Putamen (tissue), 1 donor: ENCODE measurements around the gene IMPDH2.

ENCODE experiments used
- DNase-seq: peaks from one replicate; pipeline ENCODE4 v3.0.0-alpha.2; 2016; ENCODE audit warnings: low spot score

IMPDH2 gene

DNA sequence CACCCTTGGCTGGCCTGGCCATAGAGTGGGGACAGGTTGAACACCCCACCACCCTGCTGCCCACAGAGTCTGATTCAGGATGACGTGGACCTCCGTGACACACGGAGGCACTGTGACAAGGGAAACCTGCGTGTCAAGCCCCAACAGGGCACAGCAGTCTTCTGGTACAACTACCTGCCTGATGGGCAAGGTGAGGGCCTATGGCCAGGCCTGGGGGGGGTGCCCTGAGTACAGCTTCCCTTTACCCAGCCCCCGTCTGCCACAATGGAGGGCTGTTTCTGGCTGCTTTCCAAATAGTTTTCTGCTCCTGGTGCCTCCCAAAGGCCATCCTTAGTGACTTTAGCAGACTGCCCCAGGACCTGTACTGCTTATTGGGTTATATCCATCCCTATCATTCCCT, 23.2 kb downstream of the IMPDH2 start:
- no peak for DNase-seq

DNA sequence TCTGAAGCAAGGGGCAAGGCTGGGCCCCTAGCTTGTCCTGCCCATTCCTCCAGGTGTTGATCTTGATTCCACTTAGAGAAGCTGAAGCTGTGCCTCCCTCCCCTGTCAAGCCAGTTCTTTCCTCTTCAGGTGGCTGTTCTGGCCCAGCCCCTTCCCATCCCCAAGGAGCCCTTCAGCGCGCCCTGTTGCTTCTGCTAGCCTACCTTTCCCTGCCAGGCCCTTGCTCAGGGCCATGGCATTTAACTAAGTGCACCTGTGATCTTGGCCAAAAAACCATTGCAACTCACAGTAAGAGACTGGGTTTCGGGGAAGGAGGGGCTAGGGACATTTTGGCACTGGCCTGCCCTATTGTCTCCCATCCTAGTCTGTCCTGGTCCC, 23.9 kb downstream of the IMPDH2 start:
- DNase-seq = no peak

DNA sequence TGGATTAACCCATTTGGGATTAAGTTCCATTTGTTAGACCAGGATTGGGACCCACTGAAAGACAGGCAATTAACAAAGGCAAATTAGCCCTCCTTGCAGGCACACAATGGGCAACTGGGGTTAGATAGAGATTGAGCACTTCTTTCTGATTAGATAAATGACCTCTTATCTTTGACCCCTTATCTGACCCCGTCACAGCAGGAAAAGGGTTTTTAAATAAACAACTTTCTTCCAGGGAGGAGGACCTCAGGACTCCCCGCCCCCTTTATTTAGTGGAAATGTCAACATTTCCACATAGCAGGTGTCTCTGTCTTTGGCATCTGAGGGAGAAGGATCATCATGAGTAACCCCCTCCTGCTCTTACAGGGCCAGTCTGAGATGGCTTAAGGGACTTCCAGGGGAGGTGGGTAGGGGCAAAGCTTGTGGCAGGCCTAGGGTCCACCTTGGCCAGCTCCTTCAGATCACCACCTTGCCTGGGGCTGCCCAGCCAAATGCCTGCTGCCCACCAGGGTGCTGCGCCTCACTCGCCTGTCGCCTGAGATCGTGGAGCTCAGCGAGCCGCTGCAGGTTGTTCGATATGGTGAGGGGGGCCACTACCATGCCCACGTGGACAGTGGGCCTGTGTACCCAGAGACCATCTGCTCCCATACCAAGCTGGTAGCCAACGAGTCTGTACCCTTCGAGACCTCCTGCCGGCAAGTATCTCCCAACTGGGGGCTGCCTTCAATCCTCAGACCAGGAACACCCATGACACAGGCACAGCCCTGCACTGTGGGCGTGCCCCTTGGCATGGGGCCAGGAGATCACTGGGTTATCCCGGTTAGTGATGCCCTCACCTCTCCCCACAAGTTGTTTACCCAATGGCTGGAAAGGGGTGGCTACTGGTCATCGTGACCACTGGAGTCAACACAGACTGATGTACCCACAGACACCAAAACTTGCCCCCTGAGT, 24.6 kb downstream of the IMPDH2 start:
- DNase-seq = no peak

DNA sequence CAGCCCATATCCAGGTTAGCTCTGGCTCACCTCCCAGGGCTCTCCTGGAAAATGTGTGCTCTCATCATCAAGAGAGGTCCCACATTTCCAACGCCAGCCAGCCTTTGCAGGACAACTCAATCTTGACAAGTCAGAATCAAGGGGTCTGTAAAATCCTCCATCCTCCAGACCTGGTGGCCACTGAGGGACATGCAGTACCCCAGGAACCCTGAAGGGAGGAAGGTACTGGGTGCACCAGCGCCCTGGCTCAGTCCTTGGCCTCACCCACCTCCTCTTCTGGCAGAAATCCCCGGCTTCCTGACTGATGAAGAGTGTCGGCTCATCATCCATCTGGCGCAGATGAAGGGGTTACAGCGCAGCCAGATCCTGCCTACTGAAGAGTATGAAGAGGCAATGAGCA, 28.0 kb downstream of the IMPDH2 start:
- no peak for DNase-seq

DNA sequence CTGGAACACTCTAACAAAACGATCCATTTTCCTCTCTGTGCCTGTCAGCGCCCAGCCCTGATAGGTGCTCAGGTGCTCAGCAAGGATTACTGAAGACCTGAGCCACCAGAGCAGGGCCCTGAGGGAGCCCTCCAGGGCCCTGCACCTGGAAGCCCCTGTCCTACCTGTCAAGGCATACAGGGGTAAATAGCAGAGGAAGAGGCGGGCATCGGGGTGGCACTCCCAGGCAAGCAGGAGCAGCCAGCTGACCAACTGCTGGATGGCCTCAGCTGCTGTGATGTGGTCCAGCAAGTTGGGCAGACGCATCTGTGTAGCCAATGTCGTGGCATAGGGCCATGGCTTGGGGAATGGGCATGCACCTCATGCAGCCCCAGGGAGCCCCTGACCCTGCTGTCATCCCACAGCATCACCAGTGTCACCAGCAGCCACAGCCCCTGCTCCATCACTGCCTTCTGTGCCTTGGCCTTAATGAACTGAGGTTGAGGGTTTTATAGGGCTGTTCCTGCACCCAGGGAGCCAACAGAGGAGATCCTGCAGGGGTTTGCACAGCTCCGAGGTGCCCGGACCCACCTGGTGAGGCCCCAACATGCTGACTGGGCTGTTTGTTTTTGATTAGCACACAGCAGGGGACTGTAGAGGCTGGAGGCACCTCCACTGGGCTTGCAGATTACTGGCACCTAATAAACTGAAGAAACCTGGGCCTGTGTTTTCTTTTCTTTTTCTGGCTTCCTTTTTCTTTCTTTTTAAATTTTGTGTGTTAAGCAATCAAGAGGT, 29.9 kb downstream of the IMPDH2 start:
- no peak for DNase-seq

DNA sequence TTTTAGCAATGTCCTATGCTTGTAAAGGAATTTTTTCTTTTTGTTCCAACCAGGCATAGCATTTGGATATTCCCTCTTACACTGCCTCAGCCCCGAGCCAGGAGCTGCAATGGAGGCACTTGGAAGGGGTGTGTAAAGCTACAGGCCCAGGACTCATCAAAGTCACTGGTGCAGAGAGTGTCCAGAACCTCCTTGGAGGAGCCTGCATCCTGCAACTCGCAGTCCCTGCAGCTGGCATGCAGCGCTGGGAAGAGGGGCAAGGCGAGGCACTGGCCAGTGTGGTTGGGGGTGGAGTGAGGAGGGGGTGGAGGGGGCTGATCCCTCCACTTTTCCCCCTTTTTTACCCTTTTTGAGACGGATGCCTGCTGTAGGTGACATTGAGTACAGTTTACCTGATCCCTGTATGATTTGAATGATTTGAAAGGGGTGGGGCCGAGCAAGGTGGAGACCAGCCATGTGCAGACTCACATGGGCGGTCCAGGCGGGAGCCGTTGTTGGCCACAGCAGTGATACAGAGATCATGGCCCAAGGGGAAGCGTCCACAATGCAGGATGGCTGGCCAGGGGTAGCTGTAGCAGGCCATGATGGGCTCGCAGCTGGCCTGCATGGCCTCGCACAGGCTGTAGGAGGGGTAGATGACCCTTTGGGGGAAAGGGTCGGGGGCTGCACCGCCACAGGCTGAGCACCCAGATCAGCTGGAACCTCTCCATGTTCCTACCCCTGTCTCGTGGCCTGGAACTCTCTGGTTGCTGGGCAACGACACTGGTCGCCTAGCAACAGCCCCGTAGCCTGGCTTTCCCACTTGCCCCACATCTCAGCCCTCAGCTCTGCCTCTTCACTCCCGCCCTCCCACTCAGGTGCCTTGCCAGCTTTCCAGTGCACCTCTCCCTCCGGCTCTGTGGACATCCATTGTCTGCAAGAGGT, 31.2 kb downstream of the IMPDH2 start:
- DNase-seq = no peak

DNA sequence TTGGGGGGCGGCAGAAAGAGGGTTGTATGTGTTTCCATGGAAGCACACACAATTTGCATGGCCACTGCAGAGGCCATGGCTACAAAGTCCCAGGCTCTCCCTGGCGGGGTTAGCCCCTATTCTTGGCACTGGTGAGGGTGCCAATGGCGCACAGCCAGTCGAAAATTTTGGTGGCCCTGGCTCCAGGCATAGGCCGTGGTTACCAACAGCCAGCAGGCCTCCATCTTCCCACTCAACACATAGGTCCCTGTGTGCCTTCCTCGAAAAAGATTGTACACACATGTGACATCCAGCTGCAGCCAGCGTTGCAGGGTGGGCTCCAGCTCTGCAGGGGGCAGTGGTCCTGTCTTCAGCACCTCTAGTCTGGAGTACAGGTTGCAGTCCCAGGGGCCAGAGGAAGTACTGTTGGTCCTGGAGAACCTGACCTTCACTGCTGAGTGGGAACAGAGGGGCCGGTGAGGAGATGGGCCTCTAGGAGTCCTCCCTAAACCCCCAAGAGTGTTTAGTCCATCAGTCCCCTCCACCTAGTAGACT, 32.0 kb downstream of the IMPDH2 start:
- no peak for DNase-seq

DNA sequence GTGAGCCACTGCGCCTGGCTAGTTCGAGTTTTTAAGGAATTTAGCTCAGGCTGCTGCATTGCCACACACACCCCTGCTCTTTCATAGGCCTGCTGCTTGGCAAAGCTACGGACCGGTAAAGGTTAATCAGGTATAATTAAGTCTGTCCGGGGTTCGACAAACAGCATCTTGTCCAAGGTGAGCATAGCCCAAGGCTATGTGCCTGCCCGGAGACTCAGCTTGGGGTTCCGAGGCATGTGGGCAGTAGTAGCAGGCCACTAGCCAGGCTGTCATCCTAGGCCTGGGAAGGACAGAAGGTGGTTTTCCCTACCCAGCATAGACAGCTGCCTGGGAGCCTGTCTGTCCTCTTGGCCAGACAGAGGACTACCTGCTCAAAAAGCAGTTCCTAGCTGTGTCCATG, 32.6 kb downstream of the IMPDH2 start:
- DNase-seq = no peak

DNA sequence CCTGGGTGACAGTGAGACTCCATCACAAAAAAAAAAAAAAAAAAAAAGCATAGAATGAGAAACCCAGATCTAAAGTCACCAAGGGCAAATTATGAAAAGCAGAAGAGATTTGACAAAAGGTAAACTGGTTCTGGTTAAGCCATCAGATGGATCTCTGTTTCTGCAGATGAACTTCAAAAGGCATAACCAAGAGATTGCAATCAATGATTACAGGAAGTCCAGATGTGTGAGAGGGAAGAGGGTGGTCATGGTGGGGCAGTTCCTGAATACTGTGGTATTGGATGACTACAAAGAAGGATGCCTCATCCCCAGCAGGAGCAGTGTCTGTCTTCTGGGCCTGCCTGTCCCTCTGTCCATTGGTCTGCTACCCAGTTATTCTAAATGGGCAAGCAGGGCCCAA, 35.4 kb downstream of the IMPDH2 start:
- DNase-seq = no peak

DNA sequence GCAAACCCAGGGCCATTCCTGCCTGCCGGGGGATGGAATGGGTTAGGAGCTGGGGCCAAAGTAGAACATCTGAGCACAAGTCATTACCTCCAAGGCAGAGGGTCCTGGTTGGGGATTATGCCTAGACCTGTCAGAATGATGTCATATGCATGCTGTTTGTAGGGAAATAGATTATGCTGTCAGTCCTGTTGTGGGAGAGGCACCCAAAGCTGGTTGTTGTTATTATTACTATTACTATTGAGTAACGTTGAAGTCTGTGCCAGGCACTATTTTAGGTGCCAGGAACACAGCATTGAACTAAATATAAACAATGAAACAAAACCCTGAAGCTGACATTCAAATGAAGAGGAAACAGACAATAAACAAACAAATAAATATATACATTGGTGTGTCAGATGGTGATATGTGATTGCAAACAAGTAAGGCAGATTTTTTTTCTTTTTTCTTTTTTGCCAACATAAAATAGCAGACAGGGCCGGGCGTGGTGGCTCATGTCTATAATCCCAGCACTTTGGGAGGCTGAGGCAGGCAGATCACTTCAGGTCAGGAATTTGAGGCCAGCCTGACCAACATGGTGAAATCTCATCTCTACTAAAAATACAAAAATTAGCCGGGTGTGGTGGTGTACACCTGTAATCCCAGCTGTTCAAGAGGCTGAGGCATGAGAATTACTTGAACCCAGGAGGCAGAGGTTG, 37.2 kb downstream of the IMPDH2 start:
- DNase-seq = no peak

DNA sequence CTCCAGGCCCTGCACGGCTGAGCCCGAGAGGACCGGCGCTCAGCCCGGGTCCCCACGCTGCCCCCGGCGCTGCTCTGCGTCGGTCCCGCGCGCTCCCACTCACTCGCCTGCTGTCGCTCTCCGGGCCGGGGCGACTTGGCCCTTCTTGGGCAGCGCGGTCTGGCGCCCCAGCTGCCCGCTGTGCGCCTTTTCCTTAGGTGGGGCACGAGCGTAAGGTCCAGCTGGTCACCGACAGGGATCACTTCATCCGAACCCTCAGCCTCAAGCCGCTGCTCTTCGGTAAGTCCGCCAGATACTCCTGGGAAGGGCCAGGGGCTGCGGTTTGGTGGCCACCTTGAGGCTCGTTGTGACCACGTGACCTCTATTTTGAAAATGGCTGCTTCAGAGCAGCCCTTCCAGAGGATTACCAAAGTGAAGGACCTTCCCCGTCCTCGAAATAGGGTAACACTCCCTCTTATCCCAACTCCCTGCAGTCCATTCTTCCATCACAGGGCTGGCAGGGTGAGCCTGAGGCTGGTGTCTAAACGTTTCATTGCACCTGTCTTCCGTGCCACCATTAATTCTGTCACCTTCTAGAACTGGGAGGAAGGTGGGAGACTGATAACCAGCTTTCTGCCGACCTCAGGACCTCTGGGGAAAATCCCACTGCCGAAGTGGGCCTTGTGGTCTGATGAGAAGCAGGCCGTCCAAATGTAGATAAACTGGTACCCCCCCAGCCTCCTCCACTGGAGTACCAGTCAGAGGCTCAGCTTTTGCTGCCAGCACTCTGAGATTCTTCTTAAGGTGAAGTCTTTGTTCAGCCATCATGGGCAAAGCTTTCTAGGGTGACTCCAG, 38.3 kb downstream of the IMPDH2 start:
- no peak for DNase-seq

DNA sequence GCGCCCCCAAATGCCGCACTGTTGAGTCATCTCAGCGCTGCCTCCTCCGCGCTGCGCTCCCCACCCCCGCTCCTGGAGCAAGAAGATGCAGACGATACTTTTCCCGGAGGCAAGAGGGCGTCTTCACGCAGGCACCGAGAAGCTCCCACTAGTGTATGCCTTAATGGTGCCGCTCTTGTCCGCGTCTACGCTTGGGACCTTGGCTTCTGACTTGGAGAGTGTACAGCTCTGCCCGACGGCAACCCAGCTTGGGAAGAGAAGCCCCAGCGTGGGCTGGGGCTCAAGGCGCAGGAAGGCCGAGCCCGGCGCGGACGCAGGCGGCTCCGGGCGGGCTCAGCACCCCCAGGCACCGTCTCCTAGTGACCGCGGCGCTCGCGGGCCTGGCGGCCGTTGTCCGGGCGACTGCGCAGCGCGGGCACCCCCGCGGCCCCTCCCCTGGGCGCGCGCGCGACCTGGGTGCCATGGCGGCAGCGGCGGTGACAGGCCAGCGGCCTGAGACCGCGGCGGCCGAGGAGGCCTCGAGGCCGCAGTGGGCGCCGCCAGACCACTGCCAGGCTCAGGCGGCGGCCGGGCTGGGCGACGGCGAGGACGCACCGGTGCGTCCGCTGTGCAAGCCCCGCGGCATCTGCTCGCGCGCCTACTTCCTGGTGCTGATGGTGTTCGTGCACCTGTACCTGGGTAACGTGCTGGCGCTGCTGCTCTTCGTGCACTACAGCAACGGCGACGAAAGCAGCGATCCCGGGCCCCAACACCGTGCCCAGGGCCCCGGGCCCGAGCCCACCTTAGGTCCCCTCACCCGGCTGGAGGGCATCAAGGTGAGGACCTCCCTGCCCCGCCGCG, 39.2 kb downstream of the IMPDH2 start, which contains the start of gene P4HTM:
Gene P4HTM, plus strand, starts transcription at position 446 of the 840 bp plus-strand sequence. Its CDS starts 16 bp downstream, at position 462.
- peak; percentile 92 for DNase-seq

DNA sequence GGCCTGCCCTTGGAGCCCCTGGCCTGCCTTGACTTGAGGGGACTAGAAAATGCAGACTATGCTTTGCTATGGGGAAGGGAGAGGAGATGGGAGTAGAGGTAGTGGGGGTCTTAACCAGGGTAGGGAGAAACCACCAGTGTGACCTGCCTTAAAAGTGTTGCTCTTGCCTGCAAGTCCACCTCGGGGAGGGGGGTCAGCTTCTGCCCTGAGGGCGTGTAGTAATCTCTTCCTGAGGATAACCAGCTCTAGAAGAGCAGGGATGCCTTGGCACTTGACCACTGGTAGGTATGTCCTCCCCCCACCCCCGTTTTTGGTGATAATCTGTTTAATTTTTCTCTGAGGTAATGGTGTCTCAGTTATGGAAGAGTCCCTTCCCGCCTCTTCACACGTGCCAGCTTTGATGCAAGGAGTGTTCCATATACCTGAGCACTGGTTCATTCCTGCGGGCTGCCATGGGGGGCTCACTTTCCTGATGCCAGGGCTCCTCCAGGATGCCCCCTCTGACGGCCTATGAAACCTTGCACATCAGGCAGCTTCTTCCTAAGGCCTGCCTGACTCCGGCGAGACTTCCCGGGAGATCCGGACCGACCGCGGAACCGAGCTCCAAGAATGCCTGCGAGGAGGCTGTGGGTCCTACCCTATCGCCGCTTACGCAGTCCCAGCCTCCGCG, 39.9 kb downstream of the IMPDH2 start:
- no peak for DNase-seq

DNA sequence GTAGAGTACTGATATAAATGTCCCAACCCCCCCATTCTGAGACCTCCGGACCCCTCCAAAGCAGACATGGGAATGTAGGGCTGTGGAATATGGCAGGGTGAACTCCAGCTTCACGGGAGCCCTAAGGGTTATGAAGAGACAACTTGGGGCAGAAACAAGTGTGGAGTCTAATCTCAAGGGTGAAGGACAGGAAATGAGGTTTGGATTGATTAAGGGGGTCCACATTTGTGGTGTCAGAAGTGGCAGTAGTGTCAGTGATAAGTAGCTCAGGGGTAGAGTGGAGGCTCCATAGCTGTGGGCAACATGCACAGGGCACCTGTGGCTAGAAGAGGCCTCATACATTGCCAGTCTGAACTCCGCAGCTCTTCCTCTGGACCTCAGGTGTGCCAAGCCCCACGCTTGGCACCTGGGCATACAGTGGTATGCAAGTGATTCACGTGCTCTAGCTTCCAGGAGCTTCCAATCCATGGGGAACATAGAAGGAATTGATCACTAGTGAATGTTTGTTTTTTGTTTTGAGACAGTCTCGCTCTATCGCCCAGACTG, 43.3 kb downstream of the IMPDH2 start:
- DNase-seq = no peak

DNA sequence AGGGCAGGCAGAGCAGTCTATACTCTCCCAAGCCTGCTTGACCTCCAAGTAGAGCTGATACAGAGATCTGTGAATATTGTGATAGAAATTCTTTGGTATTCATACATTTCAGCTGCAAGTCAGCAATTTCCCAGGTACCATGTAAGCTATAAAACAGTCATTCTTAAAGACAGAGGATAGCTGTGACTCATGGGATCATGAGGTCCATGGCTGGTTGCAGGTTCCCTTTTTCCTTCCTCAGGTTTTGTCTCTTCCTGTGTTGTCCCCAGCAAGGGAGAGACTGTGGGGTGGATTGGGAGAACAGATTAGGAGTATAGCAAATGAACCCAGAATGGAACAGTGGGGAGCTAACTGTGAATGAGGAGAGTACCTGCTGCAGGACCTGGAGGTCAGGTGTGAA, 44.5 kb downstream of the IMPDH2 start:
- no peak for DNase-seq

DNA sequence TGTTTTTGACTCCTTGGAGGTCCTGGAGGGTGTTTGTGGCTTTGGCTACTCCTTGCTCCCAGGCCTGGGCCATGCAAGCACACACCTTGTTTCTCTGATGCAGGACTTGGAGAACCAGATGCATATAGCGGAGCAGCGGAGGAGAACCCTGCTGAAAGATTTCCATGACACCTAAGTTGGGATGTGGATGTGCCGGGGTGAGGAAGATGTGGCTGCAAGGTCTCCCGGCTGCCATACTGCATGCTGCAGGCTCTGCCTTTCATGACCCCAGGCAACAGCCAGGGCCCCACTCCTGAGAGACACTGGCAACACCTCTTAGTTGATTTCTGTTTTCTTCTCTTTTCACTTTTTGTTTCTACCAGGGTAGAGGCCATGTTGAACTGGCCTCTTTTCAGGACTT, 46.1 kb downstream of the IMPDH2 start:
- DNase-seq = no peak

DNA sequence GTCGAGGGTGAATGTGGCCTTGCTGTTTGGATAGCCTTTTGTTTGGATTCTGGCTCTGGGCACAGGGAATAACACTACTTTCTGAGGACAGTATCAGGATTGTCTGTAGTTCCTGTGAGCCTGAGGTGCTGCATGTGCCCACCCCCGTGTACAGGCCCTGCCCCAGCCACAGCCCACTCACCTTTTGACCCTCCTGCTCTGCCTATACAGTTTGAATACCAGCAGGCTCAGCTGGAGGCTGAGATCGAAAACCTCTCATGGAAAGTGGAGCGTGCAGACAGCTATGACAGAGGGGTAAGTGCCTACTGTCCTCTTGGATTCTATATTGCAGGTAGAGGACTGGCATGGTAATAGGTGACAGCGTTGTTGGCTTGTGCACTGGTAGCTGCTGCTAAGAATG, 46.5 kb downstream of the IMPDH2 start:
- DNase-seq = no peak

DNA sequence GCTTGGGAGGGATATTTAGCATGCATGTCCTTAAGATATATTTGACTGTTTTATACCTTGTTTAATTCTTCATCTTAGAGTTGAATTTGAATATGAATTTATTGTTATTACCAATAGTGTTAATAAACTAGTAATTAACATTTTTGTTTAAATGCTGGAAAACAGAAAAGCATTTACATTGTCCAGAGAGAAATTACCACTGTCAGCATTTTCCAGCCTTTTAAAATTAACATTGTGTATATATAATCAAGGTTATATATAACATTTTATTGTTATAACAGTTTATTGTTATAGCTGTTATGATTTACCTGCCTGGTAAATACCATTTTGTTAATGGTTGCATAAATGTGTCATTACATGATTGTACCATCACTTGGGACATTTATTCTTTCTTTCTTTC, 47.2 kb downstream of the IMPDH2 start:
- no peak for DNase-seq
